Activated naive CD4-positive, alpha-beta T cell treated with anti-CD3 and anti-CD28 coated beads, Interleukin-2, amount 50 U/mL, for 16 hours (primary cell): ENCODE results near the gene CHMP1A.
A peak's percentile ranks its signal among the peaks of the same experiment; 100 is the strongest.

Source experiments
- DNase-seq: peaks from one replicate; pipeline ENCODE4 v3.0.0-alpha.2; 2020

The CHMP1A gene

DNA sequence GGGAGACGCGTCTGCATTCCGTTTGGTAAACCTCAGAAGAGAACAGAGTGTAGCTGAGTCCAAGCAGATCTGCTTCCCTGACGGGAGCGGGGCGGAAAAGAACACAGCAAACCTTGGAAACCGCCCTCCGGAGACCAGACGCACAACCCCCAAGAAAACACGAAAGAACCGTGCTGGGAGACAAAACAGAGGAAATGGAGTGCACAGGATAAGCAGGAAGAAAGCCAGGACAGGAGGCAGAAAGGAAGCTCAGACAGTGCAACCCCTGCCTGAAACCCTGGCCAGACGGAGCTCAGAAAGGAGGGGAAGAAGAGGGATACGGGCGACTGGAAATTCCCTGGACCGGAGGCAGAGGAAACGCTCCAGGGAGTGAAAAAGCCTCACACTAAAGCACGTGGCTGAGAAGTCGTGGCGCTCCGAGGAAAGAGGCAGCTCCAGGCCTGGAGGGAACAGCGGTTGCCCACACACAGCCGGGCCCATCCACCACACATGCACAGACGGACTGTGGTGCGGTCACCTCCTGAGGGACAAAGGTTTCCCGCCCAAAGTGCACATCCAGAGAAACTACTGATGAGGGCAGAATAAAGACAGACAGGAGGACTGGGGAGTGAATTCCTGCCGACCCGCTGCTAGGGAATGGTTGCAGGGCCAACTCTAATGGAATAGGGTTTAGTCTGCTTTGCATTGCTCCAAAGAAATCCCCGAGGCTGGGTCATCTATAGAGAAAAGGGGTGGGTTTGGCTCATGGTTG, 33.8 kb downstream of the CHMP1A start:
- no peak for DNase-seq

GRCh38 chr16:89621698-89622409, 35.7 kb downstream of the CHMP1A start:
- DNase-seq = no peak

DNA sequence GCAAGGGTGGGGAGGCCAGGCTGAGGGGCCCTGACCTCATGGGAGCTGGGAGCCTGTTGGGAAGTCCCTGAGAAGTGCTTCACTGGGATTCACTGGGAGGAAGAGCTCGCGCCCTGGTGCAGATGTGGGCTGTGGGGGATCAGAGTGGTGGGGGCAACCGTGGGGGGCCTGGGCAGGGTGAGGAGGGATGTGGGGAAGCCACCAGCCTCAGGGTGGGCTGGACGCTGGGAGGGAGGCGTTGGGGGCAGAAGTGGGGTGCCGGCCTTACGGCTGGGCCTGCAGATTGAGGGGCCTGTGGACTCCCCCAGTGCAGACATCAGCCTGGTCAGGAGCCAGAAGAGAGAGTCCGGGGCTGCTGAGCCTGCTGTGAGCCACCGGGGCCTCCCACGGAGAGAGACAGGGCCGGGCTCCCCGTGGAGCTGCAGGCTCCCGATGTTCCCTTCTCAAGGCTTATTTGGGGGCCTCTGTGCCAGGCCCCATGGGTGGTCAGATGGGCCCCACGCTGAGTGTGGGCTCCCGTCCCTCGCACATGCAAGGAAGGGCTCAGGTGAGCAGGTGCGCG, 36.3 kb downstream of the CHMP1A start:
- no peak for DNase-seq

DNA sequence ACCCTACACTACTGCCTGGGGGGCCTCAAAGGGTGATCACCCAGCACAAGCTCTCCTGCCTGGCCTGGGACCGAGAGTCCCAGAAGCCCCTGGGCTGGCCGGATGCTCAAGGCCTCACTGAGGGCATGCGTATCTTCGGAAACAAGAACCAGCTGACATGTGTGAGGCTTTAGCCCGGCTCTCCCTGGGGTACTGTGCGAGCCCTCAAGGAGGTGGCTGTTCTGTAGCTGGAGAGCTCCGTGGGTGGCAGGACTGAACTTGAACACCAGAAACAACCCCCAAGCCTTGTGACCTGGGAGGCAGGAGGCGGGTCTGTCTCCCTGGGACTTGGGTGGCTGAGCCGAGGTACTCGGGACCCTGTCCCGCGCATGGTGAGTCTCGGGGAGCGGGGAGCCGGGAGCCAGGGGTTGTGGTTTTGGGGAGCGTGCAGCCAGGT, 37.1 kb downstream of the CHMP1A start:
- DNase-seq = no peak

DNA sequence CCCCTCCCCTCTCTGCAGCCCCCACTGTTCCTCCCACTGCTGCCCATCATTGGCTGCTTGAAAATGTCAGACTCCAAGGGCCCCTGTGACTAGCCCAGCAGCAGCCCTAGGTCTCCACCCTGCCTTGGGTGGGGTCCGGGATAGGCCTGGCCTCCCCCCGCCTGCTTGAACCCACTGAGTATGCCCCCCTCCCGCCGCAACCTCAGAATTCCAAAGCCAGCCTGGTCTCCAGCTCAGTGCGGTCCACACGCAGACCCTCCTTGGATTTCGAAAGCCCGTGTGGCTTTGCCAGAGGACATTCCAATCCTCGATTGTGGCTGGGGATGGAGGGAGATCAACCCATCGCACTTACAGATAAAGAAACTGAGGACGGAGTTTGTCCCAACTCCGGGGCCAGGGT, 37.7 kb downstream of the CHMP1A start:
- no peak for DNase-seq

GRCh38 chr16:89618109-89618998, 39.2 kb downstream of the CHMP1A start:
- no peak for DNase-seq

- no peak for DNase-seq
These were observed 40.5 kb downstream of the CHMP1A start for GRCh38 chr16:89617036-89617435.

- DNase-seq = no peak
These were observed 40.9 kb downstream of the CHMP1A start for GRCh38 chr16:89616623-89617022.

DNA sequence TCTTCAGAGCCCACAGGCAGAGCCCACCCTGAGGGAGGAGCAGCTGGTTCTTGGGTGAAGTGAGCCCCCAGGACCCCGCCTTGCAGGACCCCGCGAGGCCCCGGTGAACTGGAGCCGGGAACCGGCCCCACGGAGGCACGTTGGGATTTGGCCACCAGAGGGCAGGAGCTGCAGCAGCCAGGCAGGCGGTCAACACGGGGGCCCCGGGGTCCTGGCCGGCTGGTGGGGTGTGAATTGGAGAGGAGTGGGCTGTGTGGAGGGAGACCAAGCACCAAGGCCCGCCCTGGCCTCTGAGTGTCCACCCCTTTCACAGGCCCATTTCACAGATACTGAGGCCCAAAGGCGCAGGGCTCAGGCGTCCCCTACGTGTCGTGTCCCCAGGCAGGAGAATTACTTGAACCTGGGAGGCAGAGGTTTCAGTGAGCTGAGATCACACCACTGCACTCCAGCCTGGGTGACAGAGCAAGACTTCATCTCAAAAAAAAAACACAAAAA, 41.9 kb downstream of the CHMP1A start:
- peak; percentile 29 for DNase-seq

- no peak for DNase-seq
These were observed 42.3 kb downstream of the CHMP1A start for GRCh38 chr16:89615176-89615575.

GRCh38 chr16:89613954-89614459, 43.5 kb downstream of the CHMP1A start:
- DNase-seq = no peak

DNA sequence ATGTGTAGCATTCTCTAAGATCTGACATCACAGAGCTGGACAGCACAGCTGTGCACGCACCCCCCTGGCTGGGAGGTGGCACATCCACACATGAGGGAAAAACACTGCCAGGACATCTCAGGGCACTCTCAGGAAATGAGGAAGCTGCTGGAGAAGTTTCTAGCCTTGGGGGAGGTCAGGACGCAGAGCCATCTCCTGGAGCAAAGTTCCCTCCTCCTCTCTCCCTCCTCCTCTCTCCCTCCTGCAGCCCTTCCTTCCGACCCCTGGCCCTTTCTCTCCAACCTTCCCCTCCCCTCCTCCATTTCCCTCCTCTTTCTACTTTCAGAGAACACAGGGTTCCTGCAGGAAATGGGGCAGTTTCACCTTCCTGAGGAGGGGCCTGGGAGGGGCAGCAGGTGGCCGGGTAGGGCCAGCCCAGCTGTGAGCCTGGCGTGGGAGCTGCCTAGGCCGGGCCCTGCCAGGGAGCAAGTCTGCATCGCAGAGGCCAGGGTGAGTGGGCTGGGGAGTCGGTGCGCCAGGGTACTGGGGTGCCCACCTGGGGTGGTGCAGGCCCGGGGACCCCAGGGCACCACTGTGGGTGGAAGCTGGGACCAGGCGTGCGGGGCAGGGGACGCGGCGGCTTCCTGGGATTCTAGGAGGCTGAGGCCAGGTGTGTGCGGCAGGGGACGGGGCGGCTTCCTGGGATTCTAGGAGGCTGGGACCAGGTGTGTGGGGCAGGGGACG, 44.1 kb downstream of the CHMP1A start, which contains the start of gene DPEP1:
Gene DPEP1, plus strand, starts transcription at position 412 of the 723 bp plus-strand sequence. CDS start 16,769 bp downstream, outside the sequence.
- DNase-seq = no peak

GRCh38 chr16:89612415-89613166, 44.9 kb downstream of the CHMP1A start:
- no peak for DNase-seq

- DNase-seq = no peak
These were observed 47.4 kb downstream of the CHMP1A start for GRCh38 chr16:89610108-89610453.

DNA sequence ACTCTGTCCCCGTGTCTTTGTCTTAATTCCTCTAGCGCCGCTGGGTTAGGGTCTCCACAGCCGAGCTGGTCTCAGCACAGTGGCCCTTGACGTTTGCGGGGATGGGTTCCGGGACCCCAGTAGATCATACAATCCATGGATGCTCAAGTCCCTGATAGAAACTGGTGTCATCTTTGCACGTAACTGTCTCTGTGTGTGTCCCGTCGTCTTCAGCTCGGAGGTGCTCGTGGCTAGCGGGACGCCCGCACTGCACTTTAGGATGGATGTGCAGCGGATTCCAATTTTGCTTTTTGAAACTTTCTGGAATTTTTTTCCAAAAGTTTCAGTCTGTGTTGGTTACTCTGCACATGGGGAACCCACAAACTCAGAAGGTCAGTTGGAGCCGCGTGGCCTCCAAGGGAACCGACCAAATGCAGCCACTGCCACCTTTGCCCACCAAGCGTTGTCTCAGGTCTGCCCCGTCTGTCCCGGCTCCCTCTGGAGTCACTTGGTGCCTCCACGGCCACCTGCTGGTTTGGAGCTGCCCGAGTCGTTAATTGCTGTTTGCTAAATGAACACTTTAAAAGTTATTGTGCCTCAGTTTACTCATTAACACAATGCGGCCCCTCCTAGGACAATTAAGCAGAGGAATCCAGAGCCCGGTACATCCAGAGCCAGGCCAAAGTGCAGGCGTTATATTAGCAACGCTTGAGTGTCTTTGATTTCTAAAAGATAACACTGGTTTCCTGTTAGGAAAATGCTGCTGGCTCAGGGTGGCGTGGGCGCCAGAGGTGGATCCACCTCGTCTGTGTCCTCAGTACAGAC, 49.4 kb downstream of the CHMP1A start:
- no peak for DNase-seq

- no peak for DNase-seq
These were observed 50.1 kb downstream of the CHMP1A start for GRCh38 chr16:89607453-89607852.

- DNase-seq = no peak
These were observed 51.5 kb downstream of the CHMP1A start for GRCh38 chr16:89606006-89606405.

DNA sequence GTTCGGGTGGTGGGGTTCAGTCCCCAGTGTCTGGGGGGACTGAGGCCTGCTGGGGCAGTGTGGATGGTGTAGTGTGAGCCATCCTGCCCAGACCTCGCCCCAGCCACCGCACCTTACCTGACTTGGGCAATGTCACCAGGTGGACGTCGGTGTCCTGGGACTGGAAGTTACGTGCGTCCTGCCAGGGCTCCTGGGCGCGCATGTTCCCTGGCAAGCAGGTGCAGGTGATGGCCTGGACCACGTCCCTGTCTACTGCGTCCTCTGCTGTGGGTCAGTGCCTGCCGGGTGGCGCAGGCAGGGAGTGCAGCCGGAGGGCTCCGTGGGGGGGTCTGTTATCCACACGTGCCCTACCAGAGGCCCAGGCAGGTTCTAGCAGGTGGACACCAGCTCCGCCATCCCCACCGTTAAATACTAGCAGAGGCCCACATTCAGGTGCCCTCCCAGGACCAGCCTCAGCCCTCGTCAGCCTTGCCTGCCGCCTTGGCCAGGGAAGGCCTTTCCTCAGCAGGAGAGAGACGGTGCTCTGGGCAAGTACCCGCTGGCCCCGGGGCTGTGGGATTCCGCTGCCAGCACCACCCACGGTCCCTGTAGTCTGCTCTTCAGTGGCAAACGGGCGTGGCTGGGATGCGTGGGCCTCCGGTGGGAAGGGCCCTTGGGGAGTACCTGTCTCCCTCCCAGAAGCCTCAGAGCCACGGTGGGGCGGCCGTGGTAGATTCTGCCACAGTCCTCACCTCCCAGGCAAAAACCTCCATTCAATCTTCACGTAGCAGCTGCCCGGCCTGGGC, 52.1 kb downstream of the CHMP1A start:
- DNase-seq = no peak

DNA sequence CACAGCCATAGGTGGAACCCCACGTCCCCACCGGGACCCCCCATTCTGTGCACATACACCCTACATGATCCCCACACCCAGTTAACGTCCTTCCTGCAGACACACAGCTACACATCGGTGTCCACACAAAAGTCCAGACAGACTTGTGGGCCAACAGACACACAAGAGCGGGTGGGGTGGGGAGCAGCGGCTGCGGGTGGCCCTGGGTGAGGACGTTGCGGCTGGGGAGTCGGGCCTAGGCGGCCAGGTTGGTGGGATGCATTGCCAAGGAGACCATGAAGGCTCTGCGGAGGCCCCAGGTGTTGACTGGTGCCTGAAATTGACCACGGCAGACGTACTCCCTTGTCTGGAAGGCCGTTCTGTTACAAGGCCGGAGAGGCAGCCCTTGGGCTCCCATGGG, 52.7 kb downstream of the CHMP1A start:
- DNase-seq = no peak
